Measurements from ENCODE around the gene AIG1.

The AIG1 gene

GRCh38 chr6:143169440-143169839 lies 108.8 kb downstream of the AIG1 start:
- Histone ChIP-seq H3K4me2 (ENCODE audit: low read length) (no peak overlapping the region), H3K27me3 (ENCODE audit: control insufficient read depth, insufficient read depth, low read length) (no peaks in the 10 kb centered on the region), H3K4me1 (ENCODE audit: control insufficient read depth, insufficient read depth, low read length) (no peaks in the 10 kb centered on the region), H3K36me3 (ENCODE audit: insufficient read depth, low read length) (no peaks in the 10 kb centered on the region), H3K9me3 (replicated peaks; ENCODE audit: low read length) (no peaks in the 10 kb centered on the region), H3K9ac (ENCODE audit: low read depth, low read length) (no peak overlapping the region), H3K4me3 (ENCODE audit: low read length) (no peak overlapping the region)

- H3K4me2 ChIP-seq (ENCODE audit: low read length): no peak overlapping the region
- H3K27me3 ChIP-seq (ENCODE audit: control insufficient read depth, insufficient read depth, low read length): no peaks in the 10 kb centered on the region
- no peak overlapping the region for H3K4me3 ChIP-seq (ENCODE audit: low read length)
- H3K9me3 ChIP-seq (replicated peaks; ENCODE audit: low read length): no peaks in the 10 kb centered on the region
- H3K9ac ChIP-seq (ENCODE audit: low read depth, low read length): no peak overlapping the region
- no peaks in the 10 kb centered on the region for H3K36me3 ChIP-seq (ENCODE audit: insufficient read depth, low read length)
- H3K4me1 ChIP-seq (ENCODE audit: control insufficient read depth, insufficient read depth, low read length): no peaks in the 10 kb centered on the region
Observed at GRCh38 chr6:143174516-143174915, 113.8 kb downstream of the AIG1 start.

GRCh38 chr6:143174951-143175350 lies 114.3 kb downstream of the AIG1 start:
- no peaks in the 10 kb centered on the region for H3K4me1 ChIP-seq (ENCODE audit: control insufficient read depth, insufficient read depth, low read length)
- no peaks in the 10 kb centered on the region for H3K27me3 ChIP-seq (ENCODE audit: control insufficient read depth, insufficient read depth, low read length)
- no peaks in the 10 kb centered on the region for H3K9me3 ChIP-seq (replicated peaks; ENCODE audit: low read length)
- H3K4me3 ChIP-seq (ENCODE audit: low read length): no peak overlapping the region
- H3K36me3 ChIP-seq (ENCODE audit: insufficient read depth, low read length): no peaks in the 10 kb centered on the region
- H3K4me2 ChIP-seq (ENCODE audit: low read length): no peak overlapping the region
- H3K9ac ChIP-seq (ENCODE audit: low read depth, low read length): no peak overlapping the region

GRCh38 chr6:143176090-143177021 lies 115.7 kb downstream of the AIG1 start:
- H3K27me3 ChIP-seq (ENCODE audit: control insufficient read depth, insufficient read depth, low read length): no peaks in the 10 kb centered on the region
- H3K4me1 ChIP-seq (ENCODE audit: control insufficient read depth, insufficient read depth, low read length): peaks cover 3% of the 10 kb centered on the region
- H3K9me3 ChIP-seq (replicated peaks; ENCODE audit: low read length): no peaks in the 10 kb centered on the region
- no peak overlapping the region for H3K4me2 ChIP-seq (ENCODE audit: low read length)
- no peak overlapping the region for H3K9ac ChIP-seq (ENCODE audit: low read depth, low read length)
- H3K36me3 ChIP-seq (ENCODE audit: insufficient read depth, low read length): no peaks in the 10 kb centered on the region
- H3K4me3 ChIP-seq (ENCODE audit: low read length): no peak overlapping the region

- H3K4me2 ChIP-seq (ENCODE audit: low read length): no peak overlapping the region
- no peaks in the 10 kb centered on the region for H3K36me3 ChIP-seq (ENCODE audit: insufficient read depth, low read length)
- peaks cover 4% of the 10 kb centered on the region for H3K4me1 ChIP-seq (ENCODE audit: control insufficient read depth, insufficient read depth, low read length)
- H3K27me3 ChIP-seq (ENCODE audit: control insufficient read depth, insufficient read depth, low read length): no peaks in the 10 kb centered on the region
- no peak overlapping the region for H3K9ac ChIP-seq (ENCODE audit: low read depth, low read length)
- H3K4me3 ChIP-seq (ENCODE audit: low read length): no peak overlapping the region
- no peaks in the 10 kb centered on the region for H3K9me3 ChIP-seq (replicated peaks; ENCODE audit: low read length)
Observed at GRCh38 chr6:143177706-143178105, 117.0 kb downstream of the AIG1 start.

- Histone ChIP-seq H3K4me2 (ENCODE audit: low read length) (no peak overlapping the region), H3K9ac (ENCODE audit: low read depth, low read length) (no peak overlapping the region), H3K9me3 (replicated peaks; ENCODE audit: low read length) (no peaks in the 10 kb centered on the region), H3K4me1 (ENCODE audit: control insufficient read depth, insufficient read depth, low read length) (peaks cover 4% of the 10 kb centered on the region), H3K4me3 (ENCODE audit: low read length) (no peak overlapping the region), H3K36me3 (ENCODE audit: insufficient read depth, low read length) (no peaks in the 10 kb centered on the region), H3K27me3 (ENCODE audit: control insufficient read depth, insufficient read depth, low read length) (no peaks in the 10 kb centered on the region)
Observed at GRCh38 chr6:143179096-143179495, 118.4 kb downstream of the AIG1 start.

GRCh38 chr6:143179901-143180612 lies 119.4 kb downstream of the AIG1 start:
- no peak overlapping the region for H3K4me3 ChIP-seq (ENCODE audit: low read length)
- H3K36me3 ChIP-seq (ENCODE audit: insufficient read depth, low read length): no peaks in the 10 kb centered on the region
- no peaks in the 10 kb centered on the region for H3K9me3 ChIP-seq (replicated peaks; ENCODE audit: low read length)
- no peak overlapping the region for H3K9ac ChIP-seq (ENCODE audit: low read depth, low read length)
- H3K4me2 ChIP-seq (ENCODE audit: low read length): no peak overlapping the region
- peaks cover 4% of the 10 kb centered on the region for H3K4me1 ChIP-seq (ENCODE audit: control insufficient read depth, insufficient read depth, low read length)
- no peaks in the 10 kb centered on the region for H3K27me3 ChIP-seq (ENCODE audit: control insufficient read depth, insufficient read depth, low read length)

- H3K4me3 ChIP-seq (ENCODE audit: low read length): no peak overlapping the region
- no peaks in the 10 kb centered on the region for H3K36me3 ChIP-seq (ENCODE audit: insufficient read depth, low read length)
Observed at GRCh38 chr6:143180826-143181225, 120.1 kb downstream of the AIG1 start.

GRCh38 chr6:143183666-143184065 lies 123.0 kb downstream of the AIG1 start:
- H3K4me2 ChIP-seq (ENCODE audit: low read length): no peak overlapping the region
- no peaks in the 10 kb centered on the region for H3K9me3 ChIP-seq (replicated peaks; ENCODE audit: low read length)
- peaks cover 4% of the 10 kb centered on the region for H3K4me1 ChIP-seq (ENCODE audit: control insufficient read depth, insufficient read depth, low read length)
- no peaks in the 10 kb centered on the region for H3K36me3 ChIP-seq (ENCODE audit: insufficient read depth, low read length)
- no peak overlapping the region for H3K9ac ChIP-seq (ENCODE audit: low read depth, low read length)
- H3K4me3 ChIP-seq (ENCODE audit: low read length): no peak overlapping the region
- no peaks in the 10 kb centered on the region for H3K27me3 ChIP-seq (ENCODE audit: control insufficient read depth, insufficient read depth, low read length)

More at GRCh38 chr6:143180826-143181225, 120.1 kb downstream of the AIG1 start:
- no peaks in the 10 kb centered on the region for H3K9me3 ChIP-seq (replicated peaks; ENCODE audit: low read length)
- H3K27me3 ChIP-seq (ENCODE audit: control insufficient read depth, insufficient read depth, low read length): no peaks in the 10 kb centered on the region
- H3K4me1 ChIP-seq (ENCODE audit: control insufficient read depth, insufficient read depth, low read length): peaks cover 4% of the 10 kb centered on the region
- H3K9ac ChIP-seq (ENCODE audit: low read depth, low read length): no peak overlapping the region
- no peak overlapping the region for H3K4me2 ChIP-seq (ENCODE audit: low read length)

GRCh38 chr6:143185288-143185687 lies 124.6 kb downstream of the AIG1 start:
- Histone ChIP-seq H3K4me3 (ENCODE audit: low read length) (no peak overlapping the region), H3K4me2 (ENCODE audit: low read length) (no peak overlapping the region), H3K9me3 (replicated peaks; ENCODE audit: low read length) (no peaks in the 10 kb centered on the region), H3K4me1 (ENCODE audit: control insufficient read depth, insufficient read depth, low read length) (peaks cover 9% of the 10 kb centered on the region), H3K27me3 (ENCODE audit: control insufficient read depth, insufficient read depth, low read length) (no peaks in the 10 kb centered on the region), H3K36me3 (ENCODE audit: insufficient read depth, low read length) (no peaks in the 10 kb centered on the region), H3K9ac (ENCODE audit: low read depth, low read length) (no peak overlapping the region)

GRCh38 chr6:143187238-143187923 lies 126.7 kb downstream of the AIG1 start:
- Histone ChIP-seq H3K9me3 (replicated peaks; ENCODE audit: low read length) (no peaks in the 10 kb centered on the region), H3K4me2 (ENCODE audit: low read length) (no peak overlapping the region), H3K9ac (ENCODE audit: low read depth, low read length) (no peak overlapping the region), H3K27me3 (ENCODE audit: control insufficient read depth, insufficient read depth, low read length) (no peaks in the 10 kb centered on the region), H3K4me3 (ENCODE audit: low read length) (no peak overlapping the region), H3K36me3 (ENCODE audit: insufficient read depth, low read length) (no peaks in the 10 kb centered on the region), H3K4me1 (ENCODE audit: control insufficient read depth, insufficient read depth, low read length) (peaks cover 6% of the 10 kb centered on the region)

All from skeletal muscle satellite cell (primary cell).